RWPE1 (cell line): ENCODE measurements around the gene NCDN.

Experiments used
- CTCF ChIA-PET: fragments of 350-600 bp; sonication (Branson Sonifier 250); formaldehyde crosslinking; extraction: SDS; loops from one replicate; lab custom pipeline; 2021; lab: Yijun Ruan, JAX
- POLR2A ChIA-PET: fragments of 400-600 bp; formaldehyde crosslinking; extraction: SDS; loops from one replicate; lab custom pipeline; 2020; ENCODE audit warnings: antibody characterized with exemption; ENCODE audit not compliant: low non-redundant PET; lab: Yijun Ruan, JAX
- DNase-seq: peaks from one replicate; pipeline ENCODE4 v3.0.0; 2012; ENCODE audit warnings: low spot score
- H3K27ac ChIP-seq: fragments of 450-650 bp; 2 replicates; pipeline ENCODE4 v1.5.1; 2017
- CTCF ChIP-seq: fragments of 450-650 bp; conservative IDR thresholded peaks from 2 replicates; pipeline ENCODE4 v1.5.1; 2017; ENCODE audit warnings: low read depth, mild to moderate bottlenecking

The NCDN gene

DNA sequence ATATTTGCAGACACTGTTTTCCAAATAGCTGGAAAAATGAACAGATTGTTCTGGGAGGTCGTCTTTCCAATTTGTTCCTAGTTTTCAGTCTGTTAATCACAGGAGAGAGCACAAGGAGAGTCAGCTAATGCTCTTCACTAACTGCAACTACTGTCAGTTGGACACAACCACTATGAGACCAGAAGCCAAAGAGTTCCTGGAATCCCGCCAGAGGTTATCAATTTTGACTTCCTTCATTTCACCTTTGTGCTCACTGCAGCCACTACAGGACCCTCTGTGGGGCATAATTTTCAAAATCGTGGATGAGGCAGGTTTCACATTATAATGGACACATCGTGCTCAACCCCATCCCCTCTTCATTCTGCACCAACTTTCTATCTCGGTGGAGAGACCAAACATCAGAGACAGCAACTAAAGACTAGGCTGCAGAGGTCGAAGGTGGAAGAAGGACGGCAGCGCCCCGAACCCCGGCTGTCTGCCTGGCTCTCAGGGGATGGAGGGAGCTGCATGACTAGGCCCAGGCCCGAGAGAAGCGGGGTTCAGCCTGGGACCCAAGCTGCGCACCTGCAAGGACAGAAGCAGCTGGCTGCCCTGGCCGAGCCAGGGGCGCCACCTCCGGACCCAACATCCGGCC lies 998 bp upstream of the NCDN start:
- ChIA-PET POLR2A (interaction anchor here (1.1 kb wide), 1 partner anchor 105 kb away, joined by 8 read pairs; no protein-coding TSS in a partner anchor), CTCF (interaction anchor here (0.6 to 2.1 kb wide), 2 partner anchors 17 to 105 kb away, joined by 3 to 6 read pairs; no protein-coding TSS in a partner anchor)
- H3K27ac ChIP-seq = peak overlapping the region; percentile 93
- DNase-seq = no peak
- no peak for TF ChIP-seq CTCF

DNA sequence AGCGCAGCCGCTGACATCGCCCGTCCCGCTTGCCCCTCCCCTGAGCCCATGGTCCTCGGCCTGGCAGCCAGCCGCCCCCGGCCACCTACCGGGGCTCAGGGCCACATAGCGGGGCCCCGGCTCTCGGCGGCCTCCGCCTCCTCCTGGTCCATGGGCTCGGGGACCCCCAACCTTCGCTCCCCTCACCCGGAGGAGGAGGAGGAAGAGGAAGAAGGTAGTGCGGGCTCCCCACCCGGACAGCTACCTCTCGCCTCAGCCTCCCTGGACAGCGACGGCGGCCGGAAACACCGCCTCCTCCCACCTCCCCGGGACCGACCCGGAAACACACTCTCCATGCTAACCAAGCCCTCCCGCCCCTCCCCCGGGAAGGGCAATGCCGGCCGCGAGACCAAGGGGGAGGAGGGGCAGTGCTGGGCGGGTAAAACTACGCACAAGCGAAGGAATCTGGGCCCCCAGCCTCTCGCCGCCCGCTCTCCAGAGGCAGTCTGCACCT lies 435 bp upstream of the NCDN start, which contains the start of gene KIAA0319L:
Gene KIAA0319L, minus strand, starts transcription at position 286 of the 493 bp plus-strand sequence. CDS start 2,912 bp downstream, outside the sequence.
- POLR2A ChIA-PET = interaction anchor here (0.5 to 1.1 kb wide), 2 partner anchors 106 to 470 kb away, joined by 3 to 8 read pairs; no protein-coding TSS in a partner anchor
- peak within 1 kb of the TSS; percentile 93 for H3K27ac ChIP-seq
- CTCF ChIA-PET = interaction anchor here (2.1 kb wide), 1 partner anchor 106 kb away, joined by 6 read pairs; no protein-coding TSS in a partner anchor
- peak; percentile 87 for DNase-seq
- no peak for TF ChIP-seq CTCF

- POLR2A ChIA-PET = no interaction called here
- DNase-seq = no peak
- CTCF ChIA-PET = interaction anchor here (1.0 kb wide), 1 partner anchor 108 kb away, joined by 3 read pairs; no protein-coding TSS in a partner anchor
- TF ChIP-seq CTCF = no peak
- peak overlapping the region; percentile 93 for H3K27ac ChIP-seq
Observed at GRCh38 chr1:35558374-35559316, 1.0 kb downstream of the NCDN start.

GRCh38 chr1:35559317-35559944 lies 1.8 kb downstream of the NCDN start:
- CTCF ChIA-PET = interaction anchor here (1.0 kb wide), 1 partner anchor 108 kb away, joined by 3 read pairs; no protein-coding TSS in a partner anchor
- TF ChIP-seq CTCF = no peak
- peak overlapping the region; percentile 93 for H3K27ac ChIP-seq
- POLR2A ChIA-PET = no interaction called here
- no peak for DNase-seq

- peak overlapping the region; percentile 93 for H3K27ac ChIP-seq
- TF ChIP-seq CTCF = no peak
- DNase-seq = no peak
- CTCF ChIA-PET = interaction anchor here (0.5 to 1.4 kb wide), 4 partner anchors 9 to 181 kb away, joined by 3 to 5 read pairs (median 4); no protein-coding TSS in a partner anchor
- POLR2A ChIA-PET = interaction anchor here (0.5 to 0.6 kb wide), 2 partner anchors 145 to 153 kb away, joined by 3 read pairs; no protein-coding TSS in a partner anchor
Observed at GRCh38 chr1:35560256-35561225, 2.9 kb downstream of the NCDN start.
